Gastroesophageal sphincter (tissue), 4 donors: ENCODE measurements around the gene CDRT15. TPM values are rescaled to one million over a fixed set of nuclear protein-coding genes. Genes with fewer than 3 reads are reported as not detected.

Experiments used
- ATAC-seq: fragments of 150-250 bp; one replicate; pipeline ENCODE4 v1.9.1; 2016; ENCODE audit warnings: mild to moderate bottlenecking, moderate library complexity
- H3K27ac ChIP-seq, 4 donors: fragments of 200-600 bp; sonication (generic) in 3 of 4; 1 replicate in 3 of 4; 2 replicates in 1 of 4; pipeline ENCODE4 v1.5.1; 2016 to 2019
- H3K27me3 ChIP-seq: fragments of 200-600 bp; sonication (generic); one replicate; pipeline ENCODE4 v1.5.1; 2019
- H3K36me3 ChIP-seq, 2 donors: fragments of 200-600 bp; sonication (generic); one replicate each; pipeline ENCODE4 v1.5.1; 2019; ENCODE audit warnings: control low read depth in 1 of 2
- H3K4me1 ChIP-seq, 3 donors: fragments of 200-600 bp; sonication (generic); 1 replicate in 2 of 3; 2 replicates in 1 of 3; pipeline ENCODE4 v1.5.1; 2016 to 2019; ENCODE audit warnings: control low read depth in 2 of 3
- H3K4me3 ChIP-seq, 2 donors: fragments of 200-600 bp; sonication (generic); one replicate each; pipeline ENCODE4 v1.5.1; 2019; ENCODE audit warnings: mild to moderate bottlenecking in 1 of 2, moderate library complexity in 1 of 2
- H3K9me3 ChIP-seq, 3 donors: fragments of 200-600 bp; sonication (generic); one replicate each; pipeline ENCODE4 v1.5.1; 2017 to 2019; ENCODE audit warnings: control low read depth in 2 of 3
- EP300 ChIP-seq: sonication (generic); formaldehyde crosslinking; IDR thresholded peaks from one replicate; pipeline ENCODE4 v1.6.1; 2017; ENCODE audit warnings: antibody characterized with exemption, mild to moderate bottlenecking
- POLR2A ChIP-seq, 2 donors: fragments of 450-650 bp; IDR thresholded peaks; one replicate each; pipeline ENCODE4 v1.6.1; 2017; ENCODE audit warnings: antibody characterized with exemption in 2 of 2, mild to moderate bottlenecking in 2 of 2, moderate library complexity in 1 of 2
- POLR2AphosphoS5 ChIP-seq: sonication (generic); formaldehyde crosslinking; IDR thresholded peaks from one replicate; pipeline ENCODE4 v1.6.1; 2017; ENCODE audit warnings: antibody characterized with exemption
- WGBS, 2 donors: methylation state at CpG; one replicate each; pipeline ENCODE4 v1.1.5; 2018; ENCODE audit warnings: low coverage in 1 of 2; 5-methylcytosine and 5-hydroxymethylcytosine counted together
- total RNA-seq, 4 donors: library from RNA; depleted of rRNA; stranded (reverse); fragments of >200 nt; gene quantifications; one replicate each; pipeline ENCODE4 v1.1.0, GENCODE V29; 2016
- TF ChIP-seq, protein P1 (sequence below), 4 experiments: fragments of 200-600 bp in 2 of 4; fragments of 450-650 bp in 2 of 4; sonication (generic) in 1 of 4; IDR thresholded peaks; one replicate each; pipeline ENCODE4 v1.5.1; 2017 to 2019; ENCODE audit warnings: antibody characterized with exemption in 4 of 4, mild to moderate bottlenecking in 2 of 4, moderate library complexity in 2 of 4

The CDRT15 gene
- total RNA-seq, 4 donors from 2014 or later, result not detected

DNA sequence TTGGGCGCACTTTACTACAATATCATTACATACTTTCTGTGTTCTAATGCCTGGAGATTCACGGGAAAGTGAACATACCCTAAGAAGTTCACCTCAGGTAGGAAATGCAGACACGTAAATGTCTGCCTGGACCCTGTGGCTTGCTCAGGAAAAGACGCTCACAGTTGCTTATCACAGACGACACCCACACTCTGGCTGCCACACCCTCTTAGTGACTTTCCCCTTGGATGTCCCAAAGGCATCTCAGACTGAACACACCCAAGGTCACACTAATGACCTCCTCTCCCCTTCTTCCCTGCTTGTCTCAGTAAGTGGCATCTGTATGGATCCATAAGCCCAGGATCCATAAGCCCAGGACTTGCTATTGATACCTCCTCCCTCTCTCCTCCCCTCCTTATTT lies 32.6 kb downstream of the CDRT15 start:
- Histone ChIP-seq H3K4me1 (no peaks in the 10 kb centered on the region), H3K4me3 (no peak overlapping the region), H3K9me3 (no peaks in the 10 kb centered on the region), H3K27me3 (no peaks in the 10 kb centered on the region), H3K27ac (no peak overlapping the region), H3K36me3 (peaks cover 0 to 49% of the 10 kb centered on the region in 2 donors)
- no peak for ATAC-seq
- WGBS, 2 donors, result 62 to 90% methylated on average over 4 to 5 of the region's 5 CpGs
- no peak for TF ChIP-seq EP300
- TF ChIP-seq POLR2A (IDR thresholded peaks at IDR 0.05), result no peak
- no peak for TF ChIP-seq POLR2AphosphoS5

DNA sequence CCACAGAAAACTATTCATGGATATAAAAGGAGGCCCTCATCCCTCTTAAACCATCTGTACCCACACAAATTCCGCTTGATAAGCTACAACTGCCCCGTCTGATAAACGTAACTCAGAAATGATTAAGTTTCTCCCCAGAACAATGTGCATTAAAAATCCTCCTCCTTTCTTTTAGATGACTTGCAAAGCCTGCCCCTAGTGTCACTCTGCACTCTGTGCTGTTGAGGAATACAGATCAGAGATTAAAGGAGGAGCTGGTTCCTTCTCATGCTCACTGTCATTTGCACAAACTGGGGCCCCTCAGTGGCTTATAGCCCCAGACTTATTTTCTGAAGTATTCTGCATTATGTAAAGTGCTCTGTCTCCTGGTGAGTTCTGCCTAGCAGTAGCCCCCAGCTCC lies 33.3 kb downstream of the CDRT15 start:
- H3K4me1 ChIP-seq, result no peaks in the 10 kb centered on the region
- WGBS, 2 donors, result 70 to 95% methylated on average over 3 of the region's 3 CpGs
- no peak overlapping the region for H3K27ac ChIP-seq
- H3K4me3 ChIP-seq, result no peak overlapping the region
- peaks cover 0 to 44% of the 10 kb centered on the region in 2 donors for H3K36me3 ChIP-seq
- no peak for ATAC-seq
- no peaks in the 10 kb centered on the region for H3K9me3 ChIP-seq
- no peaks in the 10 kb centered on the region for H3K27me3 ChIP-seq
- no peak for TF ChIP-seq POLR2AphosphoS5
- TF ChIP-seq, protein P1, sequence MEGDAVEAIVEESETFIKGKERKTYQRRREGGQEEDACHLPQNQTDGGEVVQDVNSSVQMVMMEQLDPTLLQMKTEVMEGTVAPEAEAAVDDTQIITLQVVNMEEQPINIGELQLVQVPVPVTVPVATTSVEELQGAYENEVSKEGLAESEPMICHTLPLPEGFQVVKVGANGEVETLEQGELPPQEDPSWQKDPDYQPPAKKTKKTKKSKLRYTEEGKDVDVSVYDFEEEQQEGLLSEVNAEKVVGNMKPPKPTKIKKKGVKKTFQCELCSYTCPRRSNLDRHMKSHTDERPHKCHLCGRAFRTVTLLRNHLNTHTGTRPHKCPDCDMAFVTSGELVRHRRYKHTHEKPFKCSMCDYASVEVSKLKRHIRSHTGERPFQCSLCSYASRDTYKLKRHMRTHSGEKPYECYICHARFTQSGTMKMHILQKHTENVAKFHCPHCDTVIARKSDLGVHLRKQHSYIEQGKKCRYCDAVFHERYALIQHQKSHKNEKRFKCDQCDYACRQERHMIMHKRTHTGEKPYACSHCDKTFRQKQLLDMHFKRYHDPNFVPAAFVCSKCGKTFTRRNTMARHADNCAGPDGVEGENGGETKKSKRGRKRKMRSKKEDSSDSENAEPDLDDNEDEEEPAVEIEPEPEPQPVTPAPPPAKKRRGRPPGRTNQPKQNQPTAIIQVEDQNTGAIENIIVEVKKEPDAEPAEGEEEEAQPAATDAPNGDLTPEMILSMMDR (IDR thresholded peaks at IDR 0.05), result no peak
- no peak for TF ChIP-seq EP300
- no peak for TF ChIP-seq POLR2A (IDR thresholded peaks at IDR 0.05)

DNA sequence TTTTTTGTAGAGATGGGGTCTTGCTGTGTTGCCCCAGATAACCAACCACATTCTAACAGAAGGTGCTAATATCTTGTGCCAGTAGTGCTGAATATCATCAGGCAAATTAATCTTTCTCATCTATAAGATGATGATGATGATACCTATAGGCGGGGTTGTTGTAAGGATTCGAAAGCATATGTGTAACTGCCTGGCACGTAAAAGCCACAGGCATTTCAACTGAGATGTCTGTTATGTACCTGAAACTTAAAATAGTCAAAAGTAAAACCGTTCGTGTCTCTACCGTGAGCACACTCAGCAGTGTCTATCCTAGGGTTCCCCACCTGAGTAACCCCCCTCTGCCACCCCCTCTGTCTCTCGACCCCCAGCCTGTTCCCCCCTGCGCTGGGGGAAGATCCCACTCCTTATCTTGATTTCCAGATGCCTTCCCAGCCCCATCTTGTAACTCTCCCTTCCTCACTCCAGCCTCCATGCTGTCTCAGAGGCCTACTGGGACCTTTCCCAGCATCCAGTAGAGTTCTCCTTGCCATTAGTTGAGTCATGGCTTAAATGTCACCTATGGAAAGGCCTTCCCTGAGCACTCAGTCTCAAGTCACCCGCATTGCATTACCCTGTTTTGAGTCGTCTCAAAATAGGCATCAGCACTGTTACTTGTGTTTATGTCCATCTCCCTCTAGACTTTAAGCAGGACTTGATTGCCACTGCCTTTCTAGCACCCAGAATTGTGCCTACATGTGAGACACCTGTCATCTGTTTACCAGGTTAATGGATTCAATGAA lies 34.1 kb downstream of the CDRT15 start:
- Histone ChIP-seq H3K4me3 (no peak overlapping the region), H3K9me3 (no peaks in the 10 kb centered on the region), H3K4me1 (no peaks in the 10 kb centered on the region), H3K27me3 (no peaks in the 10 kb centered on the region), H3K27ac (no peak overlapping the region), H3K36me3 (peaks cover 0 to 42% of the 10 kb centered on the region in 2 donors)
- no peak for TF ChIP-seq POLR2A (IDR thresholded peaks at IDR 0.05)
- TF ChIP-seq POLR2AphosphoS5, result no peak
- TF ChIP-seq, protein P1 (IDR thresholded peaks at IDR 0.05), result no peak
- TF ChIP-seq EP300, result no peak
- WGBS, 2 donors, result 69 to 95% methylated on average over 4 to 10 of the region's 10 CpGs
- ATAC-seq, result no peak

DNA sequence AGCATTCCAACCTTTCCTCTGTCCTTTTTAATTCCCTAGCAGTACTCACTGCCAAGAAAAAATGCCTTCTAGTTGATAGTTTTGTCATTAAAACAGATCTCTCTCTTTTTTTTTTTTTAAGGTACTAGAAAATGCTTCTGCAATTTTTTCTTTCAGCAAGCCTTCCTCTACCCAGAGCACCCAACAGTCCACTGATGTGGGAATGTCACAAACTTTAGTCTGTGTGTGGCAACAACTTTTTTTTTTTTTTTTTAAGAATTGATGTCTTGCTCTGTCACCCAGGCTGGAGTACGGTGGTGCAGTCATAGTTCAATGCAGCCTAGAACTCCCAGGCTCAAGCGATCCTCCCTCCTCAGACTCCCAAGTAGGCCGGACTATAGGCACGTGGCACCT lies 34.7 kb downstream of the CDRT15 start:
- no peak for TF ChIP-seq POLR2A (IDR thresholded peaks at IDR 0.05)
- TF ChIP-seq EP300, result no peak
- no peak for TF ChIP-seq POLR2AphosphoS5
- TF ChIP-seq, protein P1 (IDR thresholded peaks at IDR 0.05), result no peak
- Histone ChIP-seq H3K9me3 (no peaks in the 10 kb centered on the region), H3K27ac (no peak overlapping the region), H3K27me3 (no peaks in the 10 kb centered on the region), H3K4me3 (no peak overlapping the region), H3K36me3 (peaks cover 0 to 42% of the 10 kb centered on the region in 2 donors), H3K4me1 (no peaks in the 10 kb centered on the region)
- WGBS, 2 donors, result 100% methylated on average over 3 to 4 of the region's 4 CpGs
- no peak for ATAC-seq

DNA sequence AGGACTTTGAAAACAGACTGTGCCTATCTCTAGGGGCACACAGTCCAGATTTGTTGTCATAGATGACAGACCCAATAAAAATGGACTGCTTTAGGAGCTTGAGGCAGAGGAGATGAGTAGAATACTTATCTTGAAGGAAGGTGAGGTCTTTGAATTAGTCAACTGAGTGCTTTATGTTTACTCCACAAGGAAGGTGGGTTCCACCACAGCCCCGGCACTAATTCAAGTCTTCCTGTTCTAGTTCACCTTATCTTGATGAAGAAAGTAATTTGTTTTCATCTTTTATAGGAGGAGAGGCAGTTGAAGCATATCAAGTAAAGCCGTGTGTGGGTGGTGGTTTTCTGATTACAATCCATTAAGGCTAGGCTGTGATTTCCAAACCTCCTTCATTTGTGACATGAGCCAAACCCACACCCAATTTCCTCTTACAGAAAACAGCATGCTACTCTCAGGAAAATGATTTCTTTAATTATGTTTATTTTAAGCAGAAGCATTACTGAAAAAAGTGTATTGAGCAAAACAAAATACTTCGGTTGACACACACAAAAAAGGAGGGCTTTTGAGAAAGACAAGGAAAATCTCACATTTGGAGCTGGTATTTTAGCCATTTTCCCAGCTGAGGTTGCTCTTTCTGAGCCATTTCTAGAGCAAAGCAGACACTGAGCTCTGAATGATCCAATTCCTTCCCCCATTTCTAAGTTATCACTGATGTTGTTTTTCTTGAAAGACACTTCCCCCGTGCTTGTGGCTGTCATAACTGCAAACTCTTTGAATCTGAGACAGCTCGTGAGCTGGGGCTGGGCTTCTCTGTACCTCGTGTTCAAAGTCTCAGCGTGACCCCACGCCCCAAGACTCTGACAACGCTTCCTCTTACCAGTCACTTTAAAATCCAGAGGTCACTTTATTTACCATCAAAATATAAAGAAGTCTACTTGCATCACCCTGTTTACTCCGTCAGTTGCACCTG lies 35.4 kb downstream of the CDRT15 start:
- H3K4me3 ChIP-seq, result no peak overlapping the region
- H3K27ac ChIP-seq, result peak overlapping the region in 1 of 4 donors; percentile 24
- 60 to 65% methylated on average over 9 to 10 of the region's 10 CpGs for WGBS, 2 donors
- no peaks in the 10 kb centered on the region for H3K9me3 ChIP-seq
- peaks cover 0 to 42% of the 10 kb centered on the region in 2 donors for H3K36me3 ChIP-seq
- no peaks in the 10 kb centered on the region for H3K4me1 ChIP-seq
- TF ChIP-seq EP300 (no peak), POLR2A (IDR thresholded peaks at IDR 0.05) (no peak)
- ATAC-seq, result no peak
- H3K27me3 ChIP-seq, result no peaks in the 10 kb centered on the region
